Ishikawa (cell line): ENCODE measurements around the gene PDZD2.

Experiments
- CEBPB ChIP-seq: IDR thresholded peaks from 2 replicates; pipeline ENCODE4 v1.6.1; 2012
- CREB1 ChIP-seq: IDR thresholded peaks from 2 replicates; pipeline ENCODE4 v1.6.1; 2012; ENCODE audit warnings: low read depth
- EGR1 ChIP-seq: IDR thresholded peaks from 2 replicates; pipeline ENCODE4 v1.6.1; 2012
- EP300 ChIP-seq: IDR thresholded peaks from 2 replicates; pipeline ENCODE4 v1.6.1; 2012; ENCODE audit warnings: borderline replicate concordance
- FOXM1 ChIP-seq: IDR thresholded peaks from 2 replicates; pipeline ENCODE4 v1.6.1; 2012; ENCODE audit warnings: low read depth, borderline replicate concordance
- MAX ChIP-seq: IDR thresholded peaks from 2 replicates; pipeline ENCODE4 v1.6.1; 2012
- NFIC ChIP-seq: IDR thresholded peaks from 2 replicates; pipeline ENCODE4 v1.6.1; 2012
- RAD21 ChIP-seq: IDR thresholded peaks from 2 replicates; pipeline ENCODE4 v1.6.1; 2012; ENCODE audit warnings: low read depth
- REST ChIP-seq: IDR thresholded peaks from 2 replicates; pipeline ENCODE4 v1.6.1; 2012; ENCODE audit warnings: low read depth, mild to moderate bottlenecking
- TAF1 ChIP-seq: IDR thresholded peaks from 2 replicates; pipeline ENCODE4 v1.6.1; 2012; ENCODE audit warnings: low read depth, mild to moderate bottlenecking
- TCF12 ChIP-seq: IDR thresholded peaks from 2 replicates; pipeline ENCODE4 v1.6.1; 2012; ENCODE audit warnings: low read depth
- TEAD4 ChIP-seq: IDR thresholded peaks from 2 replicates; pipeline ENCODE4 v1.6.1; 2012
- USF1 ChIP-seq: IDR thresholded peaks from 2 replicates; pipeline ENCODE4 v1.6.1; 2012
- YY1 ChIP-seq: IDR thresholded peaks from 2 replicates; pipeline ENCODE4 v1.6.1; 2012; ENCODE audit warnings: low read depth
- ZBTB7A ChIP-seq: IDR thresholded peaks from 2 replicates; pipeline ENCODE4 v1.6.1; 2012; ENCODE audit warnings: low read depth

PDZD2 gene

GRCh38 chr5:31768046-31768445, 129.1 kb downstream of the PDZD2 start:
- TF ChIP-seq CEBPB (no peak), MAX (no peak), YY1 (no peak), REST (no peak), RAD21 (no peak)

GRCh38 chr5:31768784-31769183, 129.9 kb downstream of the PDZD2 start:
- TF ChIP-seq NFIC, result no peak
- no peak for TF ChIP-seq CEBPB
- no peak for TF ChIP-seq TAF1
- no peak for TF ChIP-seq YY1
- no peak for TF ChIP-seq ZBTB7A
- no peak for TF ChIP-seq TEAD4
- no peak for TF ChIP-seq FOXM1
- no peak for TF ChIP-seq RAD21
- no peak for TF ChIP-seq EGR1
- no peak for TF ChIP-seq REST

GRCh38 chr5:31769530-31769929, 130.6 kb downstream of the PDZD2 start:
- TF ChIP-seq REST (no peak), EGR1 (no peak), MAX (no peak)

- TF ChIP-seq EP300 (no peak), CEBPB (no peak)
Measured at GRCh38 chr5:31770132-31770720, 131.3 kb downstream of the PDZD2 start.

GRCh38 chr5:31770998-31771397, 132.1 kb downstream of the PDZD2 start:
- TF ChIP-seq USF1 (no peak), TEAD4 (no peak), RAD21 (no peak), TCF12 (no peak), ZBTB7A (no peak), YY1 (no peak), TAF1 (no peak), NFIC (no peak), CREB1 (no peak), EP300 (no peak), REST (no peak), FOXM1 (no peak), EGR1 (no peak), MAX (no peak), CEBPB (no peak)
